GM13977 (cell line): ENCODE data around the gene CYB5R4.
A peak's percentile ranks its signal among the peaks of the same experiment; 100 is the strongest.

ENCODE experiments used
- DNase-seq: peaks from one replicate; pipeline ENCODE4 v3.0.0; 2012; ENCODE audit warnings: low spot score
- in situ Hi-C: fragments of 300-500 bp; cut with MboI; formaldehyde crosslinking; loops from one replicate; pipeline ENCODE4 v1.12.0; 2022; ENCODE audit warnings: low sequenced_read_pairs, low pct_unique_long_range_greater_than_20kb, mixed read lengths, inconsistent platforms; ENCODE audit not compliant: unreplicated experiment
- TF ChIP-seq, protein P1 (sequence below): IDR thresholded peaks from 2 replicates; pipeline ENCODE4 v1.5.1; 2012; ENCODE audit warnings: mild to moderate bottlenecking, control low read depth; ENCODE audit not compliant: insufficient read depth; ENCODE audit errors: extremely low read depth, missing control alignments

The CYB5R4 gene

DNA sequence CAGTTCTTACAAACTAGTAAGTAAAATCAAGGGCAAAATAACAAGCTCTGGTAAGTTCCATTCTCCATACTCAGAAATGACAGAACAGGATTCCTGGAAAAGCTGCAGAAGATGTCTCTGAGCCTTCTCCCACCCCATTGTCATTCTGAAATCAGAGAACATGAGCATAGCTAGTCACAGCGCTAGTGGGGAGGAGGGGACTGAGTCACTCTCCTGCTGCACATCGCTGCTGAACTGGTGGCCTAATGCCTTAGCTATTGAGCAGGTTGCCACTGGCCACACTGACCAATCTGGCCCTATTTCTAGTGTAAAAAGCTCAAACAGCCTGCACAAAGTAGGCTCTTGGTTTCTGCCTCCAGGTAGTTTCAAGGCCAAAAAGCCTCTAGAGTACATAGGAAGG, 32.4 kb upstream of the CYB5R4 start:
- in situ Hi-C loops = no loop called here
- DNase-seq = no peak

DNA sequence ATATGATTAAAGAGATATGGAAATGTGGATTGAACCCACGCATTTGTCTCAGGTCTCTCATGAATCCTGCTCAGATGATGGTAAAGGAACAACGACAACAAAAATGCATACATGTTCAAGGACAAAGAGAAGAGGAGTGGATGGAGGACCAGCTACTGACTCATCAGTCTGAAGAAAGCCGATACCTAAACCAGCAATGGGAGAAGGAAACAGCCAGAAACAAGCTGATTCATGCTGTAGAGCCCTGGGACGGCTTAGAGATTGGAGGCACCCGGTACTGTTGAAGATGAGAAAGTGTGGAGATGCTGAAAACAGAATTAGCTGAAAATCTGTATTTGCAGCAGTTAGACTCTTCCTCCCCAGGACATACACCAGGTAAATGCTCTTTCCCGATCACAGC, 20.8 kb upstream of the CYB5R4 start:
- TF ChIP-seq, protein P1, sequence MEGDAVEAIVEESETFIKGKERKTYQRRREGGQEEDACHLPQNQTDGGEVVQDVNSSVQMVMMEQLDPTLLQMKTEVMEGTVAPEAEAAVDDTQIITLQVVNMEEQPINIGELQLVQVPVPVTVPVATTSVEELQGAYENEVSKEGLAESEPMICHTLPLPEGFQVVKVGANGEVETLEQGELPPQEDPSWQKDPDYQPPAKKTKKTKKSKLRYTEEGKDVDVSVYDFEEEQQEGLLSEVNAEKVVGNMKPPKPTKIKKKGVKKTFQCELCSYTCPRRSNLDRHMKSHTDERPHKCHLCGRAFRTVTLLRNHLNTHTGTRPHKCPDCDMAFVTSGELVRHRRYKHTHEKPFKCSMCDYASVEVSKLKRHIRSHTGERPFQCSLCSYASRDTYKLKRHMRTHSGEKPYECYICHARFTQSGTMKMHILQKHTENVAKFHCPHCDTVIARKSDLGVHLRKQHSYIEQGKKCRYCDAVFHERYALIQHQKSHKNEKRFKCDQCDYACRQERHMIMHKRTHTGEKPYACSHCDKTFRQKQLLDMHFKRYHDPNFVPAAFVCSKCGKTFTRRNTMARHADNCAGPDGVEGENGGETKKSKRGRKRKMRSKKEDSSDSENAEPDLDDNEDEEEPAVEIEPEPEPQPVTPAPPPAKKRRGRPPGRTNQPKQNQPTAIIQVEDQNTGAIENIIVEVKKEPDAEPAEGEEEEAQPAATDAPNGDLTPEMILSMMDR = no peak
- no peak for DNase-seq
- in situ Hi-C loops = no loop called here

More for the DNA sequence above, 32.4 kb upstream of the CYB5R4 start:
- TF ChIP-seq, protein P1 = no peak

DNA sequence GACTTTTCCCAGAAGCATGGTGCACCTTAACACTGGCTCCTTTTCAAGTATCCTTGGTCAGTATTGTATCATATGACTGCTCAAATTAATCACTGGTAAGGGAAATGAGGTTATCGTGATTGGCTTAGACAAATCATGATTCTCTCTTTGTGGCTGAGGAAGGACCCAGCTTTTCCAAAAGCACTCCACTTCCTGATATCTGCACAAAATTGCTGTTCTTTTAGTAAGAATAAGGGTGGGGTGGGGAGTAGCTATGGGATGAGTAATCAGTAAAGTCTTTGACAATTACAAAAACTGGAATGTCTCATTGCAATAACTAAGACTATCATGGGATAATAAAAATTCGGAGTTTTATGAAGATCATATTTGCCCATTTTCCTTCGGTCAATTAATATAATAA, 15.3 kb upstream of the CYB5R4 start:
- in situ Hi-C loops = no loop called here
- TF ChIP-seq, protein P1 = no peak
- no peak for DNase-seq

DNA sequence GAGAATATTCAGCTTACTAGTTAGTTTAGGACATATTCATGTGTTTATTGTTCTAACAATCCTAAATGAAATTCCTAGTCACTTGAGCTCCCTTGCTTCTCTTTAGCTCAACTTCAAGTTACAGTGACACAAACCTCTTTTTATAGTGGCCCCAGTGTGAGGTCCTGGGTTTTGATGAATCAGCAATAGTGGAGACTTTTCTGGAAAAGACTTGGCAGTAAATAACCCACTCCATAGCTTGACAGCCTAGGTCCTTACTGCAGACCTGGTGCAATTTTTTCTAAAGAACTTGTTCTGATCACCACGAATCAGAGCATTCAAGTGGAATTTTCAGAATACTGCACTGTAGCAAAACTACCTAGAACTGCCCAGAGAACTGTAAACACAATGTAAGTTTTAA, 13.2 kb upstream of the CYB5R4 start:
- DNase-seq = no peak
- in situ Hi-C loops = no loop called here
- TF ChIP-seq, protein P1 = no peak

DNA sequence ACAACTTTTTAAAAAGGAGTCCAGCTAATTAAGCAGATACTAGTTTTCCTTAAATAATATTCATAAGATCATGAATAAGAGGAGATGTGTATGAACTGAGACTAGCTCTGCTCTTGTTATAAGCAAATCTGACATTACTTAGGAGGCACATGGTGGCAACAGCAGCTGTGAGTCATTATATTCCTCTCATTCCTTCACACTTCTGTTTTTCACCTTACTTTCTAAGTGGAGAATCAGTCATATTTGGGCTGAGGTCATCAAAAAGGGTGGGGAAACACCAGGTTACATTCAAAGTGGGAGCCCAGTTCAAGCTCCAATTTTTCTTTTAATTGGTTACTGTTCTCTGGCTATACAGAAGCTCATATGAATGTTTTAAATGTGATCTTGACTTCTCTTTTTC, 12.3 kb upstream of the CYB5R4 start:
- DNase-seq = peak; percentile 42
- TF ChIP-seq, protein P1 = no peak
- in situ Hi-C loops = no loop called here

DNA sequence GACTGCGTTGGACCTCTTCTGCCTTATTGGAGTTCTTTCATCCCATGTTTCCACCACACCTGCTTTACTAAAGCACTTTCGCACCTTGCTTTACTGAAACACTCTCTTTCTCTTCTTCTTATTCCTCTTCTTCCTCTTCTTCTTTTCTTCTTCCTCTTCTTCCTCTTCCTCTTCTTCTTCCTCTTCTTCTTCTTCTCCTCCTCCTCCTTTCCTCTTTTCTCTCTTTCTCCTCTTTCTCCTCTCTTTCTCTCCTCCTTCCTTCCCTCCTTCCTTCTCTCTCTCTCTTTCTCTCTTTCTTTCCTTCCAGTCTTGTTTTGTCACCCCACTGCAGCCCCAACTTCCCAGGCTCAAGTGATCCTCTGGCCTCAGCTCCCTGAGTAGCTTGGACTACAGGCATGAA, 10.4 kb upstream of the CYB5R4 start:
- no peak for DNase-seq
- in situ Hi-C loops = no loop called here
- TF ChIP-seq, protein P1 = no peak

DNA sequence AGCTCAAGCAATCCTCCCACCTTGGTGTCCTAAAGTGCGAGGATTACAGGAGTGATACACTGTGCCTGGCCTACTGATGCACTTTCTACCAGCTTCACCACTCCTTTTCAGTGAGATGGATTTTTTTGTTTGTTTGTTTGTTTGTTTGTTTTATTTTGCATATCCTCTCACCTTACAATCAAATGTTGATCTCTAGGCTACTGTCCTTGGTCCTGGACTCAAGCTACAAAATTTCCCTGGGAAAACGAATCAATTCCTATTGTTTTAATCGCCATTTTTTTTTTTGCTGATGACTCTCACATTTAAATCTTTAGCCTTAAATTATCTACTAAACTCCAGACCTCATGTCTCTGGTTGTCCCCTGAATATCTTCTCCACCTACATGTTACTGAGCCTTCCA, 9.9 kb upstream of the CYB5R4 start:
- in situ Hi-C loops = no loop called here
- DNase-seq = no peak
- TF ChIP-seq, protein P1 = no peak
